HepG2 (cell line): Measurements from ENCODE around the gene ATF6. TPM values are rescaled to one million over a fixed set of nuclear protein-coding genes. Genes with fewer than 3 reads are reported as not detected.

Experiments
- ATAC-seq: fragments of 200-7000 bp; cut with Tn5 transposase; 3 replicates; pipeline ENCODE4 v1.9.1; 2020; ENCODE audit warnings: mild to moderate bottlenecking, moderate library complexity
- BruUV-seq: library from RNA; stranded (reverse); fragments of 400-500 nt; replicated peaks from 2 replicates; lab custom pipeline; 2021; lab: Mats Ljungman, UMichigan
- CTCF ChIA-PET: fragments of 300-600 bp; formaldehyde crosslinking; extraction: SDS; loops from one replicate; lab custom pipeline; 2021; ENCODE audit warnings: low total read pairs, inconsistent platforms, low intra/inter-chr PET ratio; lab: Yijun Ruan, JAX
- POLR2A ChIA-PET: fragments of 350-600 bp; sonication (Branson Sonifier 250); formaldehyde crosslinking; loops from one replicate; lab custom pipeline; 2020; ENCODE audit warnings: antibody characterized with exemption, inconsistent platforms; lab: Yijun Ruan, JAX
- DNase-seq: peaks from one replicate; pipeline ENCODE4 v3.0.0-alpha.2; 2015; ENCODE audit warnings: low spot score
- FAIRE-seq: peaks from 3 replicates; lab custom pipeline; 2011; peaks lifted over from hg19 to GRCh38; lab: Jason Lieb, UNC
- H2AFZ ChIP-seq: one replicate; pipeline ENCODE4 v1.6.1; 2011; ENCODE audit warnings: low read length, inconsistent platforms
- H3K27ac ChIP-seq: fragments of 300-600 bp; 3 replicates; pipeline ENCODE4 v1.8.0; 2011; ENCODE audit warnings: mixed run types, mild to moderate bottlenecking, mixed read lengths, low read length, inconsistent platforms; ENCODE audit not compliant: insufficient read depth; ENCODE audit errors: extremely low read length
- H3K27me3 ChIP-seq, 2 experiments: fragments of 200-600 bp in 1 of 2; 2 replicates in 1 of 2; 3 replicates in 1 of 2; pipeline versions ENCODE4 v1.6.0 to v1.8.0; 2011; ENCODE audit warnings: low read length in 2 of 2, mild to moderate bottlenecking in 2 of 2, moderate library complexity in 2 of 2, inconsistent platforms in 1 of 2; ENCODE audit not compliant: insufficient read depth in 2 of 2, control insufficient read depth in 1 of 2
- H3K36me3 ChIP-seq, 2 experiments: fragments of 200-600 bp in 1 of 2; replicated peaks in 1 of 2; 2 replicates in 1 of 2; 3 replicates in 1 of 2; pipeline versions ENCODE4 v1.5.1 to v1.8.0; 2011; ENCODE audit warnings: low read length in 2 of 2, inconsistent platforms in 1 of 2; ENCODE audit not compliant: insufficient read depth in 2 of 2, control insufficient read depth in 1 of 2
- H3K4me1 ChIP-seq: 2 replicates; pipeline ENCODE4 v1.5.1; 2012; ENCODE audit warnings: low read length, inconsistent platforms; ENCODE audit not compliant: insufficient read depth
- H3K4me2 ChIP-seq: 2 replicates; pipeline ENCODE4 v1.6.0; 2011; ENCODE audit warnings: low read depth, low read length, inconsistent platforms
- H3K4me3 ChIP-seq, 3 experiments: fragments of 200-600 bp in 1 of 3; sonication (generic), shearing (Covaris generic) in 1 of 3; replicated peaks in 1 of 3; 2 replicates each; pipeline ENCODE4 v1.5.1; 2011 to 2016; ENCODE audit warnings: low read length in 3 of 3, inconsistent platforms in 2 of 3, low read depth in 2 of 3, mild to moderate bottlenecking in 2 of 3, control low read depth in 1 of 3, mixed read lengths in 1 of 3; ENCODE audit not compliant: insufficient read depth in 1 of 3
- H3K79me2 ChIP-seq: one replicate; pipeline ENCODE4 v1.6.1; 2011; ENCODE audit warnings: low read length, inconsistent platforms; ENCODE audit not compliant: insufficient read depth
- H3K9ac ChIP-seq: 2 replicates; pipeline ENCODE4 v1.6.0; 2011; ENCODE audit warnings: mild to moderate bottlenecking, low read depth, low read length, inconsistent platforms; ENCODE audit not compliant: insufficient read depth
- H3K9me3 ChIP-seq: 2 replicates; pipeline ENCODE4 v1.5.1; 2012; ENCODE audit warnings: mild to moderate bottlenecking, low read length
- H4K20me1 ChIP-seq: 2 replicates; pipeline ENCODE4 v1.6.0; 2011; ENCODE audit warnings: inconsistent platforms, mild to moderate bottlenecking, low read length, moderate library complexity; ENCODE audit not compliant: insufficient read depth
- ATM ChIP-seq: fragments of 450-650 bp; IDR thresholded peaks from 2 replicates; pipeline ENCODE4 v1.7.1; 2017; ENCODE audit warnings: mild to moderate bottlenecking, borderline replicate concordance
- BRCA1 ChIP-seq: sonication (generic); formaldehyde crosslinking; IDR thresholded peaks from 2 replicates; pipeline ENCODE4 v1.4.0; 2020; ENCODE audit warnings: missing genetic modification reagents
- NFE2L1 ChIP-seq: sonication (generic); formaldehyde crosslinking; IDR thresholded peaks from 2 replicates; pipeline ENCODE4 v1.4.0; 2020; ENCODE audit warnings: missing genetic modification reagents, mild to moderate bottlenecking, borderline replicate concordance
- RBM22 ChIP-seq: fragments of 200-400 bp; formaldehyde crosslinking; optimal IDR thresholded peaks from 2 replicates; pipeline ENCODE3; 2017; ENCODE audit warnings: mild to moderate bottlenecking, low read length, moderate library complexity
- SPEN ChIP-seq: sonication (generic); formaldehyde crosslinking; IDR thresholded peaks from 2 replicates; pipeline ENCODE4 v1.5.1; 2020; ENCODE audit warnings: low read depth, mild to moderate bottlenecking, missing genetic modification reagents
- TEAD2 ChIP-seq: sonication (generic); formaldehyde crosslinking; IDR thresholded peaks from 2 replicates; pipeline ENCODE4 v1.9.0; 2021; ENCODE audit warnings: missing genetic modification reagents
- YEATS4 ChIP-seq: sonication (generic); formaldehyde crosslinking; IDR thresholded peaks from 2 replicates; pipeline ENCODE4 v1.4.0; 2020; ENCODE audit warnings: missing genetic modification reagents, borderline replicate concordance
- ZBTB20 ChIP-seq: sonication (generic); formaldehyde crosslinking; IDR thresholded peaks from 2 replicates; pipeline ENCODE4 v1.8.1; 2023; ENCODE audit warnings: missing genetic modification reagents, low read depth, mild to moderate bottlenecking, borderline replicate concordance
- ZFP1 ChIP-seq: IDR thresholded peaks from 2 replicates; pipeline ENCODE4 v1.6.1; 2016
- ZNF20 ChIP-seq: sonication (generic); formaldehyde crosslinking; IDR thresholded peaks from 2 replicates; pipeline ENCODE4 v1.4.0; 2020; ENCODE audit warnings: mild to moderate bottlenecking, moderate library complexity, missing genetic modification reagents
- ZNF446 ChIP-seq: sonication (generic); formaldehyde crosslinking; IDR thresholded peaks from 2 replicates; pipeline ENCODE4 v1.5.0; 2020; ENCODE audit warnings: mild to moderate bottlenecking, missing genetic modification reagents
- ZNF713 ChIP-seq: sonication (generic); formaldehyde crosslinking; IDR thresholded peaks from 2 replicates; pipeline ENCODE4 v1.4.0; 2020; ENCODE audit warnings: mild to moderate bottlenecking, missing genetic modification reagents
- WGBS: methylation state at CpG from one replicate; pipeline ENCODE4 v1.1.6; 2017; ENCODE audit warnings: low lambda C conversion rate; 5-methylcytosine and 5-hydroxymethylcytosine counted together
- in situ Hi-C: cut with HindIII; loops from 2 replicates; pipeline ENCODE4 v1.10.0; 2017; ENCODE audit warnings: low pct_unique_long_range_greater_than_20kb; ENCODE audit not compliant: extremely low pct_ligation_motif_present
- intact Hi-C: fragments of 100-400 bp; cut with micrococcal nuclease; formaldehyde crosslinking; loops from one replicate; pipeline ENCODE4 v1.10.0; 2022; ENCODE audit not compliant: unreplicated experiment
- polyA plus RNA-seq, 8 experiments: library from polyadenylated mRNA; depleted of rRNA in 3 of 8; stranded (reverse) in 7 of 8; unstranded in 1 of 8; fragments of >200 nt; fragmentation: Illumina TruSeq in 4 of 8; extraction: Trizol in 4 of 8; gene quantifications; 2 replicates each; pipeline versions ENCODE4 v1.2.1 to v1.2.3, GENCODE V29; 2011 to 2016; ENCODE audit warnings: low read depth in 4 of 8, missing spikeins in 1 of 8, mixed read lengths in 1 of 8; ENCODE audit not compliant: insufficient read depth in 1 of 8
- total RNA-seq, 5 experiments: library from RNA; depleted of rRNA; stranded (reverse); fragments of >200 nt; fragmentation: Illumina TruSeq; extraction: Trizol; gene quantifications; 2 replicates each; pipeline ENCODE4 v1.2.3, GENCODE V29; 2016; ENCODE audit warnings: low read depth in 1 of 5
- TF ChIP-seq, protein P1 (sequence below): sonication (generic); formaldehyde crosslinking; IDR thresholded peaks from 2 replicates; pipeline ENCODE4 v1.8.0; 2022; ENCODE audit warnings: mild to moderate bottlenecking, missing genetic modification reagents, borderline replicate concordance

ATF6 gene
- total and polyA plus RNA-seq, 2 of the 13 experiments (the other 11 are each of a cell fraction or from before 2014, with no cell fraction given): 13.2 to 14.5 TPM

DNA sequence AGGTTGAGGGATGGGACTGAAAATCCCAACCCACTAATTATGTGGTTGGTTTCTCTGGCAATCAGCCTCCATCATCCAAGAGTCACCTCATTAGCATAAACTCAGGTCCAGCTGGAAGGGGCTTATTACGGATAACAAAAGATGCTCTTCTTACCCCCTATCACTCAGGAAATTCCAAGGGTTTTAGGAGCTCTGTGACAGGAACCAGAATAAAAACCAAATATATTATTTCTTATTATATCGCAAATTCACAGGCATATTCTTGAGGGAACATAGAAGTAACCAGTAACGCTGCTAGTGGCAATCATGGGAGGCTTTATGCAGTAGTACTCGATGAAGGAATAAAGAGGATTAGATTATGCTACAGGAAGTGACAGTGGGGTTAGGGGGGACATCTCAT is 59.7 kb downstream of the ATF6 start:
- no peaks in the 10 kb centered on the region for H4K20me1 ChIP-seq
- in situ Hi-C loops: no loop called here
- no peak overlapping the region for H3K4me2 ChIP-seq
- 97% methylated on average over 4 of the region's 4 CpGs for WGBS
- peaks cover 0 to 14% of the 10 kb centered on the region in 2 experiments; a peak in 3 of 5 replicates for H3K36me3 ChIP-seq
- no peaks in the 10 kb centered on the region for H3K27me3 ChIP-seq
- H3K79me2 ChIP-seq: no peaks in the 10 kb centered on the region
- H2AFZ ChIP-seq: no peak overlapping the region
- no TSS peak for BruUV-seq
- POLR2A ChIA-PET: no interaction called here
- H3K9me3 ChIP-seq: no peaks in the 10 kb centered on the region
- no peak overlapping the region for H3K4me3 ChIP-seq
- H3K4me1 ChIP-seq: no peaks in the 10 kb centered on the region
- no peak overlapping the region for H3K9ac ChIP-seq
- H3K27ac ChIP-seq: no peak overlapping the region
- DNase-seq (no peak), FAIRE-seq (no peak), ATAC-seq (no peak)
- CTCF ChIA-PET: no interaction called here
- no peak for TF ChIP-seq ZFP1 (CRISPR knock-in tag)
- TF ChIP-seq BRCA1 (CRISPR knock-in tag): no peak
- TF ChIP-seq ZNF20 (CRISPR knock-in tag): no peak
- no peak for TF ChIP-seq SPEN (CRISPR knock-in tag)
- TF ChIP-seq TEAD2: no peak
- TF ChIP-seq ZBTB20: no peak
- no peak for TF ChIP-seq ZNF713 (CRISPR knock-in tag)
- TF ChIP-seq ZNF446: no peak
- TF ChIP-seq, protein P1, sequence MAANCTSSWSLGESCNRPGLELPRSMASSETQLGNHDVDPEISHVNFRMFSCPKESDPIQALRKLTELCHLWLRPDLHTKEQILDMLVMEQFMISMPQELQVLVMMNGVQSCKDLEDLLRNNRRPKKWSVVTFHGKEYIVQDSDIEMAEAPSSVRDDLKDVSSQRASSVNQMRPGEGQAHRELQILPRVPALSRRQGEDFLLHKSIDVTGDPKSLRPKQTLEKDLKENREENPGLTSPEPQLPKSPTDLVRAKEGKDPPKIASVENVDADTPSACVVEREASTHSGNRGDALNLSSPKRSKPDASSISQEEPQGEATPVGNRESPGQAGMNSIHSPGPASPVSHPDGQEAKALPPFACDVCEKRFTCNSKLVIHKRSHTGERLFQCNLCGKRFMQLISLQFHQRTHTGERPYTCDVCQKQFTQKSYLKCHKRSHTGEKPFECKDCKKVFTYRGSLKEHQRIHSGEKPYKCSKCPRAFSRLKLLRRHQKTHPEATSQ (CRISPR knock-in tag): no peak
- no peak for TF ChIP-seq YEATS4 (CRISPR knock-in tag)
- no peak for TF ChIP-seq NFE2L1 (CRISPR knock-in tag)
- no peak for TF ChIP-seq RBM22
- TF ChIP-seq ATM: no peak
- intact Hi-C loops: no loop called here
